PC-3 (cell line): ENCODE measurements around the gene CNTNAP2. TPM values are rescaled to one million over a fixed set of nuclear protein-coding genes. Genes with fewer than 3 reads are reported as not detected.

Experiments used
- ATAC-seq: fragments of 200-7000 bp; cut with Tn5 transposase; 2 replicates; pipeline ENCODE4 v1.9.1; 2020; ENCODE audit warnings: mild to moderate bottlenecking, moderate library complexity
- BruUV-seq: library from RNA; stranded (reverse); fragments of 400-500 nt; replicated peaks from 2 replicates; lab custom pipeline; 2021; lab: Mats Ljungman, UMichigan
- CTCF ChIA-PET: fragments of 300-600 bp; sonication (Branson Sonifier 250); formaldehyde crosslinking; loops from one replicate; lab custom pipeline; 2022; ENCODE audit warnings: antibody characterized with exemption; lab: Charles Lee
- POLR2A ChIA-PET: fragments of 300-600 bp; sonication (Branson Sonifier 250); formaldehyde crosslinking; loops from one replicate; lab custom pipeline; 2022; ENCODE audit warnings: antibody characterized with exemption; ENCODE audit not compliant: unreplicated experiment; lab: Charles Lee
- DNase-seq: peaks from one replicate; pipeline ENCODE4 v3.0.0-alpha.2; 2015
- H2AFZ ChIP-seq: fragments of 300-600 bp; sonication (generic); 2 replicates; pipeline ENCODE4 v1.6.0; 2016; ENCODE audit warnings: antibody characterized with exemption, low read length
- H3F3A ChIP-seq: fragments of 300-600 bp; sonication (generic); one replicate; pipeline ENCODE4 v1.6.0; 2017; ENCODE audit warnings: antibody characterized with exemption, low read length, control low read depth, mild to moderate bottlenecking; ENCODE audit not compliant: unreplicated experiment
- H3K27ac ChIP-seq: fragments of 300-600 bp; sonication (generic); 2 replicates; pipeline ENCODE4 v1.5.1; 2016; ENCODE audit warnings: mild to moderate bottlenecking, low read length
- H3K27me3 ChIP-seq: fragments of 300-600 bp; sonication (generic); 2 replicates; pipeline ENCODE4 v1.6.1; 2016; ENCODE audit warnings: low read length, mixed read lengths
- H3K36me3 ChIP-seq: fragments of 300-600 bp; sonication (generic); 2 replicates; pipeline ENCODE4 v1.6.1; 2016; ENCODE audit warnings: low read depth, mixed run types, low read length, mixed read lengths
- H3K4me1 ChIP-seq: fragments of 300-600 bp; sonication (generic); 2 replicates; pipeline ENCODE4 v1.5.1; 2016; ENCODE audit warnings: low read length; ENCODE audit not compliant: insufficient read depth
- H3K4me2 ChIP-seq: fragments of 300-600 bp; sonication (generic); 2 replicates; pipeline ENCODE4 v1.6.0; 2016; ENCODE audit warnings: low read length
- H3K4me3 ChIP-seq: fragments of 300-600 bp; sonication (generic); 2 replicates; pipeline ENCODE4 v1.5.1; 2016; ENCODE audit warnings: mild to moderate bottlenecking, low read length, mixed read lengths
- H3K79me2 ChIP-seq: fragments of 300-600 bp; sonication (generic); 2 replicates; pipeline ENCODE4 v1.6.1; 2017; ENCODE audit warnings: low read length, mixed read lengths
- H3K9ac ChIP-seq: fragments of 300-600 bp; sonication (generic); 2 replicates; pipeline ENCODE4 v1.6.0; 2016; ENCODE audit warnings: mild to moderate bottlenecking, low read length
- H3K9me2 ChIP-seq: fragments of 300-600 bp; sonication (generic); replicated peaks from 2 replicates; pipeline ENCODE4 v1.6.1; 2016; ENCODE audit warnings: mixed run types, low read length, mixed read lengths
- H3K9me3 ChIP-seq: fragments of 300-600 bp; sonication (generic); 2 replicates; pipeline ENCODE4 v1.6.1; 2016; ENCODE audit warnings: low read length, mixed read lengths
- H4K20me1 ChIP-seq: fragments of 300-600 bp; sonication (generic); 2 replicates; pipeline ENCODE4 v1.6.1; 2016; ENCODE audit warnings: low read length, mixed read lengths
- CTCF ChIP-seq: fragments of 300-600 bp; sonication (generic); conservative IDR thresholded peaks from 2 replicates; pipeline ENCODE4 v1.5.1; 2017; ENCODE audit warnings: antibody characterized with exemption, low read depth, mild to moderate bottlenecking, low read length
- EZH2 ChIP-seq: fragments of 300-600 bp; sonication (generic); IDR thresholded peaks from one replicate; pipeline ENCODE4 v1.6.1; 2017; ENCODE audit warnings: antibody characterized with exemption, mild to moderate bottlenecking, low read length; ENCODE audit not compliant: unreplicated experiment
- EZH2phosphoT487 ChIP-seq: fragments of 300-600 bp; sonication (generic); IDR thresholded peaks from 2 replicates; pipeline ENCODE4 v1.6.1; 2018; ENCODE audit warnings: mild to moderate bottlenecking, antibody characterized with exemption, low read length, borderline replicate concordance
- intact Hi-C: fragments of 100-400 bp; cut with micrococcal nuclease; formaldehyde crosslinking; loops from 2 replicates; pipeline ENCODE4 v1.9.0; 2023
- total RNA-seq: library from RNA; depleted of rRNA; stranded (reverse); fragments of >200 nt; gene quantifications from 2 replicates; pipeline ENCODE4 v1.2.3, GENCODE V29; 2014

Gene CNTNAP2
- total RNA-seq, 1 experiment from 2014 or later, result 1.5 TPM

GRCh38 chr7:147852833-147853232 lies 1736.2 kb downstream of the CNTNAP2 start:
- no peaks in the 10 kb centered on the region for H3K9me3 ChIP-seq
- H3K27ac ChIP-seq, result no peak overlapping the region
- BruUV-seq, result no TSS peak
- no peaks in the 10 kb centered on the region for H3K27me3 ChIP-seq
- no peaks in the 10 kb centered on the region for H3K9me2 ChIP-seq
- H3F3A ChIP-seq, result no peaks in the 10 kb centered on the region
- no peaks in the 10 kb centered on the region for H3K4me1 ChIP-seq
- ATAC-seq (no peak), DNase-seq (no peak)
- POLR2A ChIA-PET, result no interaction called here
- no peak overlapping the region for H3K4me3 ChIP-seq
- TF ChIP-seq EZH2phosphoT487 (no peak), CTCF (no peak), EZH2 (no peak)
- no peaks in the 10 kb centered on the region for H3K79me2 ChIP-seq
- no peaks in the 10 kb centered on the region for H3K36me3 ChIP-seq
- no peak overlapping the region for H2AFZ ChIP-seq
- H3K4me2 ChIP-seq, result no peak overlapping the region
- no peak overlapping the region for H3K9ac ChIP-seq
- intact Hi-C loops, result no loop called here
- CTCF ChIA-PET, result no interaction called here
- H4K20me1 ChIP-seq, result no peaks in the 10 kb centered on the region

GRCh38 chr7:147857152-147858140 lies 1740.8 kb downstream of the CNTNAP2 start:
- BruUV-seq, result no TSS peak
- TF ChIP-seq EZH2 (no peak), CTCF (no peak), EZH2phosphoT487 (no peak)

GRCh38 chr7:147858421-147858820 lies 1741.8 kb downstream of the CNTNAP2 start:
- Histone ChIP-seq H3K9me2 (no peaks in the 10 kb centered on the region), H3K27ac (no peak overlapping the region), H4K20me1 (no peaks in the 10 kb centered on the region), H3K9me3 (no peaks in the 10 kb centered on the region), H3K4me1 (no peaks in the 10 kb centered on the region), H3K4me3 (no peak overlapping the region), H3K79me2 (no peaks in the 10 kb centered on the region), H2AFZ (no peak overlapping the region), H3F3A (no peaks in the 10 kb centered on the region), H3K9ac (no peak overlapping the region), H3K27me3 (no peaks in the 10 kb centered on the region), H3K36me3 (no peaks in the 10 kb centered on the region), H3K4me2 (no peak overlapping the region)
- ATAC-seq (no peak), DNase-seq (no peak)
- no TSS peak for BruUV-seq
- no peak for TF ChIP-seq CTCF
- TF ChIP-seq EZH2phosphoT487, result no peak
- no peak for TF ChIP-seq EZH2
- intact Hi-C loops, result loop anchor here (1.0 kb wide), 1 partner anchor 8 kb away; no protein-coding TSS in a partner anchor
- ChIA-PET CTCF (no interaction called here), POLR2A (no interaction called here)

More at GRCh38 chr7:147857152-147858140, 1740.8 kb downstream of the CNTNAP2 start:
- H3K4me3 ChIP-seq, result no peak overlapping the region
- no peaks in the 10 kb centered on the region for H3F3A ChIP-seq
- no peaks in the 10 kb centered on the region for H3K9me2 ChIP-seq
- no peak overlapping the region for H3K27ac ChIP-seq
- no peak overlapping the region for H2AFZ ChIP-seq
- no peaks in the 10 kb centered on the region for H3K36me3 ChIP-seq
- DNase-seq, result no peak
- H3K4me1 ChIP-seq, result no peaks in the 10 kb centered on the region
- H3K9ac ChIP-seq, result no peak overlapping the region
- intact Hi-C loops, result loop anchor here (1.0 kb wide), 1 partner anchor 9 kb away; no protein-coding TSS in a partner anchor
- no peaks in the 10 kb centered on the region for H4K20me1 ChIP-seq
- POLR2A ChIA-PET, result no interaction called here
- H3K9me3 ChIP-seq, result no peaks in the 10 kb centered on the region
- no peaks in the 10 kb centered on the region for H3K27me3 ChIP-seq
- H3K79me2 ChIP-seq, result no peaks in the 10 kb centered on the region
- no peak for ATAC-seq
- CTCF ChIA-PET, result no interaction called here
- no peak overlapping the region for H3K4me2 ChIP-seq
